Trophoblast cell (in vitro differentiated cells and primary cell): Measurements from ENCODE around the gene SNX18. TPM values are rescaled to one million over a fixed set of nuclear protein-coding genes. Genes with fewer than 3 reads are reported as not detected.
A peak's percentile ranks its signal among the peaks of the same experiment; 100 is the strongest.

Experiments used
- DNase-seq, 2 donors: peaks; one replicate each; pipeline ENCODE4 v3.0.0-alpha.2; 2016
- H2AFZ ChIP-seq: 2 replicates; pipeline ENCODE4 v1.6.1; 2013; ENCODE audit warnings: low read length, moderate library complexity, mild to moderate bottlenecking; ENCODE audit not compliant: insufficient read depth, poor library complexity
- H2AK5ac ChIP-seq: 2 replicates; pipeline ENCODE4 v1.6.1; 2013; ENCODE audit warnings: mild to moderate bottlenecking, low read length
- H2BK120ac ChIP-seq: 2 replicates; pipeline ENCODE4 v1.6.1; 2013; ENCODE audit warnings: low read length, mild to moderate bottlenecking, moderate library complexity; ENCODE audit not compliant: insufficient read depth, poor library complexity
- H2BK12ac ChIP-seq: 2 replicates; pipeline ENCODE4 v1.6.1; 2013; ENCODE audit warnings: mild to moderate bottlenecking, low read length, moderate library complexity
- H2BK5ac ChIP-seq: 2 replicates; pipeline ENCODE4 v1.6.1; 2013; ENCODE audit warnings: low read length, low read depth, moderate library complexity, mild to moderate bottlenecking; ENCODE audit not compliant: poor library complexity
- H3K14ac ChIP-seq: 2 replicates; pipeline ENCODE4 v1.6.1; 2013; ENCODE audit warnings: mild to moderate bottlenecking, low read length
- H3K18ac ChIP-seq: 2 replicates; pipeline ENCODE4 v1.6.1; 2013; ENCODE audit warnings: mild to moderate bottlenecking, low read length
- H3K23ac ChIP-seq: 2 replicates; pipeline ENCODE4 v1.6.1; 2013; ENCODE audit warnings: low read length
- H3K27ac ChIP-seq: 2 replicates; pipeline ENCODE4 v1.5.1; 2013; ENCODE audit warnings: low read depth, mild to moderate bottlenecking, inconsistent platforms, low read length, moderate library complexity
- H3K27me3 ChIP-seq: 2 replicates; pipeline ENCODE4 v1.6.1; 2013; ENCODE audit warnings: inconsistent platforms, mild to moderate bottlenecking, low read length, moderate library complexity; ENCODE audit not compliant: insufficient read depth
- H3K36me3 ChIP-seq, 2 experiments: 1 replicate in 1 of 2; 2 replicates in 1 of 2; pipeline ENCODE4 v1.6.1; 2013; ENCODE audit warnings: low read length in 2 of 2, mild to moderate bottlenecking in 2 of 2, moderate library complexity in 1 of 2; ENCODE audit not compliant: insufficient read depth in 2 of 2, control insufficient read depth in 1 of 2
- H3K4ac ChIP-seq: 2 replicates; pipeline ENCODE4 v1.6.1; 2013; ENCODE audit warnings: low read depth, mild to moderate bottlenecking, low read length, moderate library complexity
- H3K4me1 ChIP-seq, 2 experiments: 1 replicate in 1 of 2; 2 replicates in 1 of 2; pipeline ENCODE4 v1.6.1; 2013; ENCODE audit warnings: low read length in 2 of 2, mild to moderate bottlenecking in 2 of 2, moderate library complexity in 1 of 2; ENCODE audit not compliant: insufficient read depth in 2 of 2, control insufficient read depth in 1 of 2
- H3K4me2 ChIP-seq: 2 replicates; pipeline ENCODE4 v1.6.1; 2013; ENCODE audit warnings: inconsistent platforms, mild to moderate bottlenecking, low read length, moderate library complexity
- H3K4me3 ChIP-seq: 2 replicates; pipeline ENCODE4 v1.5.1; 2013; ENCODE audit warnings: mild to moderate bottlenecking, low read depth, low read length, inconsistent platforms
- H3K79me1 ChIP-seq: one replicate; pipeline ENCODE4 v1.6.1; 2013; ENCODE audit warnings: low read length
- H3K79me2 ChIP-seq: 2 replicates; pipeline ENCODE4 v1.6.1; 2013; ENCODE audit warnings: low read length, mild to moderate bottlenecking; ENCODE audit not compliant: control insufficient read depth, insufficient read depth, poor library complexity
- H3K9ac ChIP-seq: 2 replicates; pipeline ENCODE4 v1.6.1; 2013; ENCODE audit warnings: mild to moderate bottlenecking, low read length
- H3K9me3 ChIP-seq: 2 replicates; pipeline ENCODE4 v1.6.1; 2013; ENCODE audit warnings: low read depth, mild to moderate bottlenecking, control low read depth, inconsistent platforms, low read length; ENCODE audit not compliant: insufficient read depth
- H4K12ac ChIP-seq: 2 replicates; pipeline ENCODE4 v1.6.1; 2013; ENCODE audit warnings: low read depth, mild to moderate bottlenecking, low read length, moderate library complexity
- H4K8ac ChIP-seq: 2 replicates; pipeline ENCODE4 v1.6.1; 2013; ENCODE audit warnings: low read depth, mild to moderate bottlenecking, low read length, moderate library complexity
- H4K91ac ChIP-seq: one replicate; pipeline ENCODE4 v1.6.1; 2013; ENCODE audit warnings: low read depth, mild to moderate bottlenecking, low read length, moderate library complexity
- WGBS: extraction: QIAGEN DNeasy Blood & Tissue Kit; methylation state at CpG from one replicate; pipeline ENCODE4 v1.1.7; 2013; ENCODE audit warnings: missing lambda C conversion rate; ENCODE audit not compliant: insufficient read length, insufficient coverage; ENCODE audit errors: extremely low coverage; 5-methylcytosine and 5-hydroxymethylcytosine counted together
- polyA plus RNA-seq: library from polyadenylated mRNA; stranded (reverse); fragments of 200-250 nt; gene quantifications from 2 replicates; pipeline ENCODE4 v1.2.3, GENCODE V29; 2013

The SNX18 gene, protein sequence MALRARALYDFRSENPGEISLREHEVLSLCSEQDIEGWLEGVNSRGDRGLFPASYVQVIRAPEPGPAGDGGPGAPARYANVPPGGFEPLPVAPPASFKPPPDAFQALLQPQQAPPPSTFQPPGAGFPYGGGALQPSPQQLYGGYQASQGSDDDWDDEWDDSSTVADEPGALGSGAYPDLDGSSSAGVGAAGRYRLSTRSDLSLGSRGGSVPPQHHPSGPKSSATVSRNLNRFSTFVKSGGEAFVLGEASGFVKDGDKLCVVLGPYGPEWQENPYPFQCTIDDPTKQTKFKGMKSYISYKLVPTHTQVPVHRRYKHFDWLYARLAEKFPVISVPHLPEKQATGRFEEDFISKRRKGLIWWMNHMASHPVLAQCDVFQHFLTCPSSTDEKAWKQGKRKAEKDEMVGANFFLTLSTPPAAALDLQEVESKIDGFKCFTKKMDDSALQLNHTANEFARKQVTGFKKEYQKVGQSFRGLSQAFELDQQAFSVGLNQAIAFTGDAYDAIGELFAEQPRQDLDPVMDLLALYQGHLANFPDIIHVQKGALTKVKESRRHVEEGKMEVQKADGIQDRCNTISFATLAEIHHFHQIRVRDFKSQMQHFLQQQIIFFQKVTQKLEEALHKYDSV
- polyA plus RNA-seq = 13.2 and 13.6 TPM in 2 replicates

DNA sequence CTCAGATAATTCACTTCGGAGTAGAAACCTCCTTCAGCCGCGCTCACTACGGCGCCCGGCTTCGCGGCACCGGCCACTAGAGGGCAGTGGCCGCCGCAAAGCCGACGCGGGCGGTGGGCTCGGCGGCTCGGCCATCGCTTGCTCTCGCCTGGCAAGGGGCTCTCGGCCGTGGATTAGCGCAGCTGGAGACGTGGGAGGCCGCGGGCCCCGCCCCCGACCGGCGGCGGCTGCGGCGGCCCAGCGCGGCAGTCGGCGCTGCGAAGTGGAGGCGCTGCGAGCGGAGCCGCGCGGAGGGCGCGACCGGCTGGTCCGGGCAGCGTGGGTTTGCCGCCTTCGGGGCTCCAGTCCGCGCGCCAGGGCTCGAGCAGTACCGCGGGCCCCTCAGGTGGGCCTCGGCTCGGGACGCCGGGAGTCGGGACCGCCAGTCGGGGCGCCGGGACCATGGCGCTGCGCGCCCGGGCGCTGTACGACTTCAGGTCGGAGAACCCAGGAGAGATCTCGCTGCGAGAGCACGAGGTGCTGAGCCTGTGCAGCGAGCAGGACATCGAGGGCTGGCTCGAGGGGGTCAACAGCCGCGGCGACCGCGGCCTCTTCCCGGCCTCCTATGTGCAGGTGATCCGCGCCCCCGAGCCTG lies at the start of gene SNX18:
TSS of gene SNX18 (plus strand) at position 248 of the 634 bp plus-strand sequence. CDS start at position 442, 194 bp downstream.
- H3K27me3 ChIP-seq = no peaks in the 10 kb centered on the region
- H2AFZ ChIP-seq = peak within 1 kb of the TSS; percentile 96
- H3K23ac ChIP-seq = peak within 1 kb of the TSS; percentile 33
- peaks cover 15% of the 10 kb centered on the region for H3K79me1 ChIP-seq
- peak within 1 kb of the TSS; percentile 97 for H3K9ac ChIP-seq
- H3K79me2 ChIP-seq = peaks cover 22% of the 10 kb centered on the region
- no CpG with 5 or more reads among the region's 88 CpGs for WGBS
- peaks cover 12 to 19% of the 10 kb centered on the region in 2 experiments for H3K4me1 ChIP-seq
- no peak within 1 kb of the TSS for H2BK12ac ChIP-seq
- H3K4me2 ChIP-seq = peak within 1 kb of the TSS; percentile 76
- H2BK120ac ChIP-seq = peak within 1 kb of the TSS; percentile 97
- H3K9me3 ChIP-seq = peaks cover 7% of the 10 kb centered on the region
- peak; percentile 87 to 97 for DNase-seq
- peak within 1 kb of the TSS; percentile 94 for H3K27ac ChIP-seq
- H4K91ac ChIP-seq = peak within 1 kb of the TSS; percentile 95
- H2AK5ac ChIP-seq = peak within 1 kb of the TSS; percentile 63
- H3K36me3 ChIP-seq = peaks cover 7 to 10% of the 10 kb centered on the region in 2 experiments
- H4K12ac ChIP-seq = peak within 1 kb of the TSS; percentile 93
- peak within 1 kb of the TSS; percentile 94 for H2BK5ac ChIP-seq
- peak within 1 kb of the TSS; percentile 92 for H4K8ac ChIP-seq
- peak within 1 kb of the TSS; percentile 97 for H3K14ac ChIP-seq
- H3K18ac ChIP-seq = peak within 1 kb of the TSS; percentile 97
- peak within 1 kb of the TSS; percentile 93 for H3K4me3 ChIP-seq
- peak within 1 kb of the TSS; percentile 82 for H3K4ac ChIP-seq

DNA sequence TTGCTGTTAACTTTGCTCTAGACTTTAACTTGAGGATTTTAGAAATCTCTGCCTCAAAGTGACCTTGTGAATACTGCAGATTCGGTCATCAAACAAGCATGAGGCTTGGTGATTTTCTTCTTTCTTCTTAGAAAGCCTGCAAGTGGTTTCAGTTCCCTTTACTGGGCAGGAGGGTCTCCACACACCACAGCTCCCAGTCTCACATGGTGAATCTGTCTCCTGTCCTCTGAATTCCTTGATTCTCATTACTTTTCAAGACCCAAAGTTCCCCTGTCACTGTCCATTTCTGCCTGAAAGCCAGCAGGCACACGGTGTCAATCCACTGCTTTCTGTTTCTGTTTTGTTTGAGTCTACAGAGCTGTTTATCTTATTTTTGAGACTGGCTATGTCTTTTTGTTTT lies 47.9 kb upstream of the SNX18 start:
- Histone ChIP-seq H3K27me3 (no peaks in the 10 kb centered on the region), H3K79me2 (no peaks in the 10 kb centered on the region), H4K91ac (no peak overlapping the region), H3K27ac (no peak overlapping the region), H3K4me1 (no peaks in the 10 kb centered on the region), H3K36me3 (no peaks in the 10 kb centered on the region), H3K4ac (no peak overlapping the region), H2AK5ac (no peak overlapping the region), H3K4me3 (no peak overlapping the region), H3K79me1 (no peaks in the 10 kb centered on the region), H4K12ac (no peak overlapping the region), H2AFZ (no peak overlapping the region), H3K14ac (no peak overlapping the region), H3K18ac (no peak overlapping the region), H4K8ac (no peak overlapping the region), H3K23ac (no peak overlapping the region), H3K9me3 (no peaks in the 10 kb centered on the region), H3K9ac (no peak overlapping the region), H2BK120ac (no peak overlapping the region), H2BK12ac (no peak overlapping the region), H2BK5ac (no peak overlapping the region), H3K4me2 (no peak overlapping the region)
- no CpG with 5 or more reads among the region's 2 CpGs for WGBS
- DNase-seq = no peak

DNA sequence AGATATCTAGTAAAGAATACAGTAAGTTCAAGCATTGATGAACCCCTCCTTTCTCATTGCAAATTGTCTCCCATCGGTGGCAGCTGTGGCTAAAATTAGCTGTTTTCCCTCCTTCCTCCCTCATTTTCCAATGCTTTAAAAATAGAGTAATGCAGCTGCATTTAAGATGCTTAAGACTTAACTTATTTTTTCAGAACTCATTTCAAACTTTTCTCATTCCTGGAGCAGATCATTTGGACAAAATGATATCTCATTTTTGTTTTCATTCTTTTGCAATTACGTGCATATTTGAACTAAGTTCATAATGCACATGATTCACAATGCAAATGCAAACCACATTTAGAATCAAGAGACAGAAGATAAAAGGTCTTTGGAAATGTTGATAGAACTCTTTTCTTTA lies 47.4 kb upstream of the SNX18 start:
- no peak overlapping the region for H2BK5ac ChIP-seq
- H3K79me1 ChIP-seq = no peaks in the 10 kb centered on the region
- no peak overlapping the region for H3K27ac ChIP-seq
- no peaks in the 10 kb centered on the region for H3K27me3 ChIP-seq
- no peak overlapping the region for H3K9ac ChIP-seq
- H3K79me2 ChIP-seq = no peaks in the 10 kb centered on the region
- H3K4me2 ChIP-seq = no peak overlapping the region
- no peak overlapping the region for H2AFZ ChIP-seq
- DNase-seq = no peak
- H3K36me3 ChIP-seq = no peaks in the 10 kb centered on the region
- no peak overlapping the region for H3K14ac ChIP-seq
- H2BK12ac ChIP-seq = no peak overlapping the region
- H2AK5ac ChIP-seq = no peak overlapping the region
- H3K18ac ChIP-seq = no peak overlapping the region
- H3K9me3 ChIP-seq = no peaks in the 10 kb centered on the region
- H4K8ac ChIP-seq = no peak overlapping the region
- no peak overlapping the region for H3K4me3 ChIP-seq
- no peak overlapping the region for H4K91ac ChIP-seq
- H3K4ac ChIP-seq = no peak overlapping the region
- no peaks in the 10 kb centered on the region for H3K4me1 ChIP-seq
- H3K23ac ChIP-seq = no peak overlapping the region
- H4K12ac ChIP-seq = no peak overlapping the region
- H2BK120ac ChIP-seq = no peak overlapping the region
- WGBS = no CpG with 5 or more reads among the region's 2 CpGs

DNA sequence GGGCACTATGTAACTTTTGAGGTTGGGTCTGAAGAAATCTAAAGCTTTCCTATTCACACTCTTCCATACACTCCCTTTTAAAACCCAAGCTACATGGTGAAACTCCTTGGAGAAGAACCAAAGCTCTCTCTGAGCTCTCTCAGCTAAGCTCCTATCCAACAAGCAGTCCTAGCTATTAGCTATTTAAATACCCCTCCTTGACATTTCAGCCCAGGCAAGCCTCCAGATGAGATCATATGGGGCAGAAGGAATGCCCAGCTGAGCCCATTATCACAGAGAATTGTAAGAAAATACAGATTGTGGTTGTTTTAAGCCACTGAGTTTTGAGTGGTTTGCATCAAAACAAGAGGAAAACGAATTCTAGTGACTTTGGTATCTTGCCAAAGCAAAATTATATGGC lies 46.9 kb upstream of the SNX18 start:
- H3K79me2 ChIP-seq = no peaks in the 10 kb centered on the region
- no peak overlapping the region for H2AK5ac ChIP-seq
- no peak overlapping the region for H4K8ac ChIP-seq
- H2BK5ac ChIP-seq = no peak overlapping the region
- H3K9me3 ChIP-seq = no peaks in the 10 kb centered on the region
- H3K79me1 ChIP-seq = no peaks in the 10 kb centered on the region
- H3K4me2 ChIP-seq = no peak overlapping the region
- no peak overlapping the region for H3K4ac ChIP-seq
- no peak overlapping the region for H2BK120ac ChIP-seq
- H4K91ac ChIP-seq = no peak overlapping the region
- H3K4me1 ChIP-seq = no peaks in the 10 kb centered on the region
- H2AFZ ChIP-seq = no peak overlapping the region
- H4K12ac ChIP-seq = no peak overlapping the region
- no peak overlapping the region for H3K27ac ChIP-seq
- DNase-seq = no peak
- no peak overlapping the region for H3K4me3 ChIP-seq
- no peak overlapping the region for H3K23ac ChIP-seq
- H2BK12ac ChIP-seq = no peak overlapping the region
- H3K9ac ChIP-seq = no peak overlapping the region
- WGBS = no CpG with 5 or more reads among the region's 1 CpG
- no peaks in the 10 kb centered on the region for H3K36me3 ChIP-seq
- H3K14ac ChIP-seq = no peak overlapping the region
- no peaks in the 10 kb centered on the region for H3K27me3 ChIP-seq
- H3K18ac ChIP-seq = no peak overlapping the region
